Natural killer cell (primary cell): ENCODE measurements around the gene BUD23. TPM values are rescaled to one million over a fixed set of nuclear protein-coding genes. Genes with fewer than 3 reads are reported as not detected.

Source experiments
- ATAC-seq, 3 donors: fragments of 150-1000 bp in 2 of 3; fragments of 200-7000 bp in 1 of 3; cut with Tn5 transposase; 1 replicate in 1 of 3; 2 replicates in 2 of 3; pipeline ENCODE4 v1.10.0; 2021; ENCODE audit warnings: mild to moderate bottlenecking in 2 of 3, moderate library complexity in 2 of 3
- DNase-seq, 2 donors: peaks; one replicate each; pipeline versions ENCODE4 v3.0.0 to v3.0.0-alpha.2; 2013 to 2021; ENCODE audit warnings: mixed read lengths in 1 of 2
- H3K27ac ChIP-seq: one replicate; pipeline ENCODE4 v1.5.1; 2013; ENCODE audit warnings: mild to moderate bottlenecking, low read length
- H3K27me3 ChIP-seq: one replicate; pipeline ENCODE4 v1.6.1; 2013; ENCODE audit warnings: low read length; ENCODE audit not compliant: control insufficient read depth, insufficient read depth
- H3K36me3 ChIP-seq: one replicate; pipeline ENCODE4 v1.6.1; 2013; ENCODE audit warnings: low read length; ENCODE audit not compliant: control insufficient read depth, insufficient read depth
- H3K4me1 ChIP-seq: one replicate; pipeline ENCODE4 v1.6.1; 2013; ENCODE audit warnings: low read length; ENCODE audit not compliant: control insufficient read depth, insufficient read depth
- H3K4me3 ChIP-seq: one replicate; pipeline ENCODE4 v1.5.1; 2013; ENCODE audit warnings: low read length
- H3K9me3 ChIP-seq: one replicate; pipeline ENCODE4 v1.6.1; 2013; ENCODE audit warnings: low read length; ENCODE audit not compliant: control insufficient read depth, insufficient read depth
- H3K27ac Mint-ChIP-seq, 2 donors: one replicate each; pipeline ENCODE4 v1.8.0; 2022; ENCODE audit warnings: mild to moderate bottlenecking in 2 of 2, mixed read lengths in 2 of 2, moderate library complexity in 1 of 2
- H3K27me3 Mint-ChIP-seq, 2 donors: one replicate each; pipeline ENCODE4 v1.8.0; 2022; ENCODE audit warnings: low read depth in 2 of 2, mixed read lengths in 2 of 2
- H3K36me3 Mint-ChIP-seq: one replicate; pipeline ENCODE4 v1.8.0; 2022; ENCODE audit warnings: mixed read lengths
- H3K4me1 Mint-ChIP-seq, 2 donors: one replicate each; pipeline ENCODE4 v1.8.0; 2022; ENCODE audit warnings: mixed read lengths in 2 of 2
- H3K4me3 Mint-ChIP-seq: one replicate; pipeline ENCODE4 v1.8.0; 2022; ENCODE audit warnings: mild to moderate bottlenecking, moderate library complexity, mixed read lengths
- H3K9me3 Mint-ChIP-seq, 2 donors: one replicate each; pipeline ENCODE4 v1.8.0; 2022; ENCODE audit warnings: mixed read lengths in 2 of 2
- CTCF ChIP-seq: fragments of 200-600 bp; IDR thresholded peaks from one replicate; pipeline ENCODE4 v1.8.0; 2022; ENCODE audit warnings: antibody characterized with exemption
- WGBS: methylation state at CpG from one replicate; pipeline ENCODE4 v1.1.7; 2013; ENCODE audit warnings: missing lambda C conversion rate; ENCODE audit not compliant: insufficient coverage; 5-methylcytosine and 5-hydroxymethylcytosine counted together
- intact Hi-C: fragments of 100-400 bp; cut with micrococcal nuclease; formaldehyde crosslinking; loops from one replicate; pipeline ENCODE4 v1.14.2; 2022
- total RNA-seq, 4 donors: library from RNA; stranded (reverse); fragments of 120-200 nt in 1 of 4; gene quantifications; one replicate each; pipeline versions ENCODE4 v1.2.3 to v1.2.4, GENCODE V29; 2013 to 2022

BUD23 gene
- total RNA-seq, 3 donors from 2014 or later (not counting 1 experiment from before 2014, with no cell fraction given), result 93.1 to 101 (median 94.2) TPM

- Mint-ChIP-seq H3K9me3 (no peaks in the 10 kb centered on the region), H3K27ac (no peak overlapping the region), H3K4me3 (no peak overlapping the region), H3K36me3 (no peaks in the 10 kb centered on the region), H3K4me1 (no peaks in the 10 kb centered on the region), H3K27me3 (peaks cover 11 to 12% of the 10 kb centered on the region in 2 donors)
- intact Hi-C loops, result loop anchor here (5.0 kb wide), 1 partner anchor 206 kb away; the partner anchor contains the start of gene BAZ1B
- no peaks in the 10 kb centered on the region for H3K4me1 ChIP-seq
- H3K27ac ChIP-seq, result no peak overlapping the region
- no peak overlapping the region for H3K4me3 ChIP-seq
- H3K27me3 ChIP-seq, result peaks cover 5% of the 10 kb centered on the region
- no peaks in the 10 kb centered on the region for H3K9me3 ChIP-seq
- WGBS, result 64% methylated on average over 5 of the region's 5 CpGs
- H3K36me3 ChIP-seq, result no peaks in the 10 kb centered on the region
- DNase-seq, result no peak
- TF ChIP-seq CTCF, result no peak
- ATAC-seq, result no peak
These were observed 45.2 kb downstream of the BUD23 start for GRCh38 chr7:73728551-73728950.

GRCh38 chr7:73730485-73730884, 47.1 kb downstream of the BUD23 start:
- DNase-seq (no peak), ATAC-seq (no peak)
- Mint-ChIP-seq H3K27me3 (peaks cover 7 to 11% of the 10 kb centered on the region in 2 donors), H3K9me3 (no peaks in the 10 kb centered on the region), H3K4me3 (no peak overlapping the region), H3K4me1 (peaks cover 5% of the 10 kb centered on the region in 2 donors), H3K27ac (no peak overlapping the region), H3K36me3 (no peaks in the 10 kb centered on the region)
- no peaks in the 10 kb centered on the region for H3K9me3 ChIP-seq
- H3K4me3 ChIP-seq, result no peak overlapping the region
- peaks cover 7% of the 10 kb centered on the region for H3K4me1 ChIP-seq
- no peak overlapping the region for H3K27ac ChIP-seq
- 18% methylated on average over 3 of the region's 3 CpGs for WGBS
- no peaks in the 10 kb centered on the region for H3K36me3 ChIP-seq
- peaks cover 5% of the 10 kb centered on the region for H3K27me3 ChIP-seq
- intact Hi-C loops, result no loop called here
- no peak for TF ChIP-seq CTCF

- DNase-seq, result no peak
- H3K27ac ChIP-seq, result no peak overlapping the region
- Mint-ChIP-seq H3K36me3 (no peaks in the 10 kb centered on the region), H3K27ac (no peak overlapping the region), H3K4me3 (no peak overlapping the region), H3K4me1 (peaks cover 5 to 14% of the 10 kb centered on the region in 2 donors), H3K27me3 (peaks cover 7 to 11% of the 10 kb centered on the region in 2 donors), H3K9me3 (no peaks in the 10 kb centered on the region)
- H3K4me1 ChIP-seq, result peaks cover 9% of the 10 kb centered on the region
- no peaks in the 10 kb centered on the region for H3K9me3 ChIP-seq
- intact Hi-C loops, result no loop called here
- H3K4me3 ChIP-seq, result no peak overlapping the region
- 83% methylated on average over 2 of the region's 2 CpGs for WGBS
- peaks cover 12% of the 10 kb centered on the region for H3K36me3 ChIP-seq
- peaks cover 3% of the 10 kb centered on the region for H3K27me3 ChIP-seq
- ATAC-seq, result no peak
- TF ChIP-seq CTCF, result no peak
These were observed 49.0 kb downstream of the BUD23 start for GRCh38 chr7:73732397-73732796.
